HG02938 (cell line): ENCODE data around the gene RNASEL.

Experiments
- ATAC-seq: cut with Tn5 transposase; IDR thresholded peaks from one replicate; pipeline ENCODE4 v1.9.1; 2021; ENCODE audit warnings: mild to moderate bottlenecking, moderate library complexity; ENCODE audit not compliant: unreplicated experiment

Gene RNASEL

GRCh38 chr1:182600745-182601415 lies 11.8 kb upstream of the RNASEL start:
- no peak for ATAC-seq

GRCh38 chr1:182600036-182600713 lies 11.1 kb upstream of the RNASEL start:
- no peak for ATAC-seq

GRCh38 chr1:182599339-182599738 lies 10.3 kb upstream of the RNASEL start:
- no peak for ATAC-seq

GRCh38 chr1:182598296-182598695 lies 9.2 kb upstream of the RNASEL start:
- no peak for ATAC-seq

GRCh38 chr1:182596934-182597333 lies 7.9 kb upstream of the RNASEL start:
- ATAC-seq = no peak

GRCh38 chr1:182595641-182596240 lies 6.7 kb upstream of the RNASEL start:
- no peak for ATAC-seq

GRCh38 chr1:182589931-182590330 lies 875 bp upstream of the RNASEL start:
- no peak for ATAC-seq

GRCh38 chr1:182589520-182589919 lies 464 bp upstream of the RNASEL start:
- no peak for ATAC-seq

- ATAC-seq = peak; percentile 40
These were observed 1.2 kb downstream of the RNASEL start for GRCh38 chr1:182587666-182588499.

- ATAC-seq = no peak
These were observed 2.0 kb downstream of the RNASEL start for GRCh38 chr1:182587093-182587492.

GRCh38 chr1:182586380-182586779 lies 2.7 kb downstream of the RNASEL start:
- no peak for ATAC-seq

GRCh38 chr1:182584746-182585145 lies 4.3 kb downstream of the RNASEL start:
- ATAC-seq = no peak

- ATAC-seq = no peak
These were observed 8.3 kb downstream of the RNASEL start for GRCh38 chr1:182580736-182581135.

GRCh38 chr1:182575540-182576149 lies 13.4 kb downstream of the RNASEL start:
- no peak for ATAC-seq

- no peak for ATAC-seq
These were observed 14.9 kb downstream of the RNASEL start for GRCh38 chr1:182574156-182574555.

- ATAC-seq = no peak
These were observed 18.5 kb downstream of the RNASEL start for GRCh38 chr1:182570611-182570970.

- no peak for ATAC-seq
These were observed 19.0 kb downstream of the RNASEL start for GRCh38 chr1:182569939-182570610.

- ATAC-seq = no peak
These were observed 20.3 kb downstream of the RNASEL start for GRCh38 chr1:182568647-182569284.

- no peak for ATAC-seq
These were observed 21.4 kb downstream of the RNASEL start for GRCh38 chr1:182567629-182568028.

GRCh38 chr1:182565537-182565936 lies 23.5 kb downstream of the RNASEL start:
- ATAC-seq = no peak
